MCF 10A (cell line): ENCODE data around the gene GGA2. TPM values are rescaled to one million over a fixed set of nuclear protein-coding genes. Genes with fewer than 3 reads are reported as not detected.
"Not testable (repeated sequence)": the region's sequence is repeated elsewhere in the genome, so short reads cannot be mapped to it uniquely, and the experiment has no call there.

Experiments used
- BruUV-seq: library from RNA; stranded (reverse); fragments of 400-500 nt; replicated peaks from 2 replicates; lab custom pipeline; 2021; lab: Mats Ljungman, UMichigan
- CTCF ChIA-PET: fragments of 300-600 bp; sonication (Branson Sonifier 250); formaldehyde crosslinking; extraction: SDS; loops from one replicate; lab custom pipeline; 2021; ENCODE audit warnings: antibody characterized with exemption, inconsistent platforms; lab: Yijun Ruan, JAX
- POLR2A ChIA-PET: fragments of 300-600, 350-650 bp; sonication (Branson Sonifier 250); formaldehyde crosslinking; extraction: SDS; loops from one replicate; lab custom pipeline; 2020; ENCODE audit warnings: antibody characterized with exemption, inconsistent platforms; lab: Yijun Ruan, JAX
- DNase-seq: peaks from one replicate; pipeline ENCODE4 v3.0.0-alpha.2; 2018; ENCODE audit not compliant: unreplicated experiment
- H3K27ac Mint-ChIP-seq: one replicate; pipeline ENCODE4 v1.8.0; 2022; ENCODE audit warnings: mild to moderate bottlenecking, low read depth, mixed read lengths; ENCODE audit not compliant: unreplicated experiment
- H3K27me3 Mint-ChIP-seq: one replicate; pipeline ENCODE4 v1.8.0; 2022; ENCODE audit warnings: mixed read lengths; ENCODE audit not compliant: insufficient read depth, unreplicated experiment
- H3K36me3 Mint-ChIP-seq: one replicate; pipeline ENCODE4 v1.8.0; 2022; ENCODE audit warnings: mild to moderate bottlenecking, moderate library complexity, mixed read lengths; ENCODE audit not compliant: insufficient read depth, unreplicated experiment
- H3K4me1 Mint-ChIP-seq: one replicate; pipeline ENCODE4 v1.8.0; 2022; ENCODE audit warnings: mixed read lengths; ENCODE audit not compliant: insufficient read depth, unreplicated experiment
- H3K4me3 Mint-ChIP-seq: one replicate; pipeline ENCODE4 v1.8.0; 2022; ENCODE audit warnings: mild to moderate bottlenecking, moderate library complexity, mixed read lengths; ENCODE audit not compliant: unreplicated experiment
- H3K9me3 Mint-ChIP-seq: one replicate; pipeline ENCODE4 v1.8.0; 2022; ENCODE audit warnings: mixed read lengths; ENCODE audit not compliant: unreplicated experiment
- intact Hi-C: fragments of 100-400 bp; cut with micrococcal nuclease; formaldehyde crosslinking; loops from 2 replicates; pipeline ENCODE4 v1.14.1; 2022
- total RNA-seq: library from RNA; stranded (reverse); gene quantifications from 2 replicates; pipeline ENCODE4 v1.2.3, GENCODE V29; 2022
- TF ChIP-seq, protein P1 (sequence below): fragments of 200-600 bp; IDR thresholded peaks from one replicate; pipeline ENCODE4 v1.8.0; 2022; ENCODE audit warnings: antibody characterized with exemption, mild to moderate bottlenecking; ENCODE audit not compliant: unreplicated experiment

Gene GGA2
- total RNA-seq, 1 experiment from 2014 or later: 22.2 TPM

GRCh38 chr16:23512168-23512695 lies 1.9 kb upstream of the GGA2 start:
- no peak overlapping the region for H3K4me3 Mint-ChIP-seq
- H3K27ac Mint-ChIP-seq: no peak overlapping the region
- no peaks in the 10 kb centered on the region for H3K9me3 Mint-ChIP-seq
- H3K36me3 Mint-ChIP-seq: peaks cover 16% of the 10 kb centered on the region
- ChIA-PET POLR2A (no interaction called here), CTCF (no interaction called here)
- intact Hi-C loops: no loop called here
- TF ChIP-seq, protein P1, sequence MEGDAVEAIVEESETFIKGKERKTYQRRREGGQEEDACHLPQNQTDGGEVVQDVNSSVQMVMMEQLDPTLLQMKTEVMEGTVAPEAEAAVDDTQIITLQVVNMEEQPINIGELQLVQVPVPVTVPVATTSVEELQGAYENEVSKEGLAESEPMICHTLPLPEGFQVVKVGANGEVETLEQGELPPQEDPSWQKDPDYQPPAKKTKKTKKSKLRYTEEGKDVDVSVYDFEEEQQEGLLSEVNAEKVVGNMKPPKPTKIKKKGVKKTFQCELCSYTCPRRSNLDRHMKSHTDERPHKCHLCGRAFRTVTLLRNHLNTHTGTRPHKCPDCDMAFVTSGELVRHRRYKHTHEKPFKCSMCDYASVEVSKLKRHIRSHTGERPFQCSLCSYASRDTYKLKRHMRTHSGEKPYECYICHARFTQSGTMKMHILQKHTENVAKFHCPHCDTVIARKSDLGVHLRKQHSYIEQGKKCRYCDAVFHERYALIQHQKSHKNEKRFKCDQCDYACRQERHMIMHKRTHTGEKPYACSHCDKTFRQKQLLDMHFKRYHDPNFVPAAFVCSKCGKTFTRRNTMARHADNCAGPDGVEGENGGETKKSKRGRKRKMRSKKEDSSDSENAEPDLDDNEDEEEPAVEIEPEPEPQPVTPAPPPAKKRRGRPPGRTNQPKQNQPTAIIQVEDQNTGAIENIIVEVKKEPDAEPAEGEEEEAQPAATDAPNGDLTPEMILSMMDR: no peak
- no TSS peak for BruUV-seq
- peaks cover 15% of the 10 kb centered on the region for H3K4me1 Mint-ChIP-seq
- DNase-seq: no peak
- no peaks in the 10 kb centered on the region for H3K27me3 Mint-ChIP-seq

DNA sequence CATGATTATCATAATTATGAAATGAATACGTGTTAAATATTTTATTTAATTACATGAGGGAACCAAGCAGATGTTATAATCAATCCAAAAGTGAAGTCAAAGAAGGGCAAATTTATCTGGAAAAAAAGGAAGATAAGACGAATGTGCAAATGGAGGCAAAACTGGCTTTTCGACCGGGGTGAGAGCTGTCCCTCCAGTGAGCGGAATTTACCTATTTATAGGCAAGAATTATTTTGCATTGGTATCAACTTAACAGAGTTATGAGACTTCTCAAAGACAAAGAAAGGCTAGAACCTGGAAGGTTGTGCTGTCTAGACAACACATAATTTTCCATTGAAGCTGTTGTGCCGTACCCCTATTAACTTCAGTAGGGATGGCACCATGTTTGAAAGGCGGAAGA lies 1.4 kb upstream of the GGA2 start:
- intact Hi-C loops: no loop called here
- POLR2A ChIA-PET: interaction anchor here (0.6 to 0.8 kb wide), 2 partner anchors 9 to 1808 kb away, joined by 3 read pairs; no protein-coding TSS in a partner anchor
- CTCF ChIA-PET: interaction anchor here (1.1 kb wide), 1 partner anchor 11 kb away, joined by 3 read pairs; no protein-coding TSS in a partner anchor
- Mint-ChIP-seq H3K4me3 (no peak overlapping the region), H3K36me3 (peaks cover 16% of the 10 kb centered on the region), H3K9me3 (no peaks in the 10 kb centered on the region), H3K27ac (no peak overlapping the region), H3K27me3 (no peaks in the 10 kb centered on the region), H3K4me1 (peaks cover 19% of the 10 kb centered on the region)
- BruUV-seq: no TSS peak
- TF ChIP-seq, protein P1: no peak
- DNase-seq: no peak

GRCh38 chr16:23510915-23511270 lies 599 bp upstream of the GGA2 start:
- H3K27ac Mint-ChIP-seq, BruUV-seq, intact Hi-C loops: not testable (repeated sequence)

GRCh38 chr16:23509782-23510163 lies 521 bp downstream of the GGA2 start:
- no peak for DNase-seq
- POLR2A ChIA-PET: interaction anchor here (0.6 to 2.6 kb wide), 9 partner anchors 10 to 510 kb away, joined by 3 to 20 read pairs (median 5); partner anchors contain the start of genes COG7, EARS2 and UBFD1

More at GRCh38 chr16:23510915-23511270, 599 bp upstream of the GGA2 start:
- H3K27me3 Mint-ChIP-seq, DNase-seq, H3K9me3 Mint-ChIP-seq: not testable (repeated sequence)
- ChIA-PET POLR2A (interaction anchor here (0.8 to 2.6 kb wide), 9 partner anchors 10 to 1808 kb away, joined by 3 to 20 read pairs (median 4); partner anchors contain the start of genes COG7, EARS2 and UBFD1), CTCF (interaction anchor here (0.6 to 1.1 kb wide), 3 partner anchors 10 to 77 kb away, joined by 3 read pairs; no protein-coding TSS in a partner anchor)
- Mint-ChIP-seq H3K36me3 (peaks cover 16% of the 10 kb centered on the region), H3K4me1 (peaks cover 19% of the 10 kb centered on the region), H3K4me3 (peak overlapping the region; percentile 90)

More at GRCh38 chr16:23509782-23510163, 521 bp downstream of the GGA2 start:
- peak overlapping the region; percentile 90 for H3K4me3 Mint-ChIP-seq
- peaks cover 24% of the 10 kb centered on the region for H3K4me1 Mint-ChIP-seq
- CTCF ChIA-PET: interaction anchor here (0.6 to 2.4 kb wide), 4 partner anchors 8 to 259 kb away, joined by 3 to 11 read pairs (median 4); no protein-coding TSS in a partner anchor
- H3K27ac Mint-ChIP-seq: peak overlapping the region; percentile 46
- intact Hi-C loops: no loop called here
- BruUV-seq: no TSS peak
- H3K27me3 Mint-ChIP-seq: no peaks in the 10 kb centered on the region
- TF ChIP-seq, protein P1: no peak
- H3K36me3 Mint-ChIP-seq: peaks cover 6% of the 10 kb centered on the region
- no peaks in the 10 kb centered on the region for H3K9me3 Mint-ChIP-seq
